Measurements from ENCODE around the gene ZNF219. TPM values are rescaled to one million over a fixed set of nuclear protein-coding genes. Genes with fewer than 3 reads are reported as not detected.

ZNF219 gene
- total RNA-seq, 1 donor from 2014 or later = 51.1 TPM

Other genes with a start within 250 kb of the ZNF219 start
- not detected for gene RNASE3, start 207.3 kb downstream of the ZNF219 start, total RNA-seq
- gene RNASE2, start 143.2 kb downstream of the ZNF219 start, total RNA-seq = 0.89 TPM
- gene METTL17, start 108.7 kb downstream of the ZNF219 start, total RNA-seq = 34.6 TPM
- not detected for gene SLC39A2, start 99.4 kb downstream of the ZNF219 start, total RNA-seq
- 304 TPM for gene NDRG2, start 73.6 kb downstream of the ZNF219 start, total RNA-seq
- 0.73 TPM for gene TPPP2, start 68.4 kb downstream of the ZNF219 start, total RNA-seq
- not detected for gene RNASE13, start 63.8 kb downstream of the ZNF219 start, total RNA-seq
- not detected for gene RNASE7, start 56.3 kb downstream of the ZNF219 start, total RNA-seq
- not detected for gene RNASE8, start 40.8 kb downstream of the ZNF219 start, total RNA-seq
- 26.3 TPM for gene ARHGEF40, start 28.4 kb downstream of the ZNF219 start, total RNA-seq
- 0.48 TPM for gene TMEM253, start 2.4 kb upstream of the ZNF219 start, total RNA-seq
- not detected for gene OR5AU1, start 57.4 kb upstream of the ZNF219 start, total RNA-seq
- 260 TPM for gene HNRNPC, start 170.8 kb upstream of the ZNF219 start, total RNA-seq
- gene RPGRIP1, start 181.4 kb upstream of the ZNF219 start, total RNA-seq = not detected

Measured in cardiac septum (tissue), 1 donor.